T-helper 1 cell treated with Interleukin-12 subunit alpha and Interleukin-12 subunit beta and Interleukin-4 antibody, amounts not matched to agents 30 μg/mL and 1 μg/mL, for 36 hours (primary cell): ENCODE results near the gene RNASEL.

Experiments
- H3K27ac Mint-ChIP-seq: one replicate; pipeline ENCODE4 v1.8.0; 2021; ENCODE audit warnings: mild to moderate bottlenecking, mixed read lengths
- H3K27me3 Mint-ChIP-seq: one replicate; pipeline ENCODE4 v1.8.0; 2021; ENCODE audit warnings: low read depth, mixed read lengths
- H3K36me3 Mint-ChIP-seq: one replicate; pipeline ENCODE4 v1.8.0; 2021; ENCODE audit warnings: low read depth, mixed read lengths
- H3K4me1 Mint-ChIP-seq: one replicate; pipeline ENCODE4 v1.8.0; 2021; ENCODE audit warnings: low read depth, mixed read lengths
- H3K4me3 Mint-ChIP-seq: one replicate; pipeline ENCODE4 v1.8.0; 2021; ENCODE audit warnings: mild to moderate bottlenecking, moderate library complexity, mixed read lengths
- H3K9me3 Mint-ChIP-seq: one replicate; pipeline ENCODE4 v1.8.0; 2021; ENCODE audit warnings: mixed read lengths

Gene RNASEL

DNA sequence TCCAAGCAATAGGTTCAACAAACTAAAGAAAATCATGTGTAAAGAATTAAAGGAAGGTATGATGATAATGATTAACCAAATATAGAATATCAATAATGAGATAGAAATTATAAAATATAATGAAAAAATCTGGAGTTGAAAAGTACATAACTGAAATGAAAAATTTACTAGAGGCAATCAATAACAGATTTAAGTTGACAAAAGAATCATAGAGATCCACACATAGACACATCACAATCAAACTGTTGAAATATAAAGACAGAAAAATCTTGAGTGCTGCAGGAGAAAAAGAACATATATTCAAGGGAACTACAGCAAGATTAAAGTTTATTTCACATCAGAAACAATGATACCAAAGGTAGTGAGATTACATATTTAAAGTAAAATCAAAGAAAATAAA, 63.7 kb downstream of the RNASEL start:
- no peaks in the 10 kb centered on the region for H3K36me3 Mint-ChIP-seq
- H3K9me3 Mint-ChIP-seq, result peaks cover 22% of the 10 kb centered on the region
- H3K27me3 Mint-ChIP-seq, result no peaks in the 10 kb centered on the region
- no peak overlapping the region for H3K27ac Mint-ChIP-seq
- H3K4me3 Mint-ChIP-seq, result no peak overlapping the region
- no peaks in the 10 kb centered on the region for H3K4me1 Mint-ChIP-seq
